Measurements from ENCODE around the gene MTMR2.

The MTMR2 gene

GRCh38 chr11:95917193-95918036, 6.5 kb downstream of the MTMR2 start:
- no peak for DNase-seq

DNA sequence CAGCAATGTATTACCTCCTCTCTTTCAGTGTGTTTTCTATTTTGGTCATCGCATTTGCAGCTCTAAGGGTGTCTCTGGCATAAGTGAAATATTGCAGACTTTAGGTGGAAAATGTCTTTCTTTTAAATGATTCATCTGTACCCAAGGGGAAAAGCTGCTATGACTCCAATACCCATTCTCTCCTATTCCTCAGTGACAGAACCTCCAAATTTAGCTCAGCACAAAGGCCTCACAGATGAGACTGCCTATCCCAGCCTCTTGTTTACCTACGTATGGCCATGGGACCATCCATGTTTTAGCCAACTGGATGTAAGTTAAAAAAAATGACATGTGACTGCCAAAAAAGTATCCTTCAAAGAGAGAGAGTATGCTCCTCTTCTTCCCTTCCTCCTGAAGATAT, 7.9 kb downstream of the MTMR2 start:
- no peak for DNase-seq

- no peak for DNase-seq
These were observed 8.9 kb downstream of the MTMR2 start for GRCh38 chr11:95915051-95915450.

- DNase-seq, result no peak
These were observed 9.9 kb downstream of the MTMR2 start for GRCh38 chr11:95913830-95914615.

GRCh38 chr11:95912902-95913560, 10.9 kb downstream of the MTMR2 start:
- peak; percentile 60 for DNase-seq

DNA sequence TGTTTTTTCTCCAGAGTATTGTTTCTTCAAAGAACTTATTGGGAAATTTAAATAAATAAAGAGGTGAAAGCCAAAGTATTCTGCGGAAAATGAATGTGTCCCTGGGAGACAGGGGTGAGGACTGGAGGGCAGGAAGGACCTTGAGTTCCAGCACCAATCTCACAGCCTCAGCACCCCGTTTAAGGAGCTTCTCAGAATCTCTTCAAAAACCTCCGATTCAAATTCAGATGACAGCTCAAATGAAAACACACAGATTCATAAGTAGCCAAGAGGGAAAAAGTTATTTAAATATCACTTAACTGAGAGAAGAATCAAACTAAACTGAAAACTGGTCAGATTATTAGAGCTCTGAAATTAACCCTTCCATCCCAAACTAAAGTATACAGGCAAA, 12.5 kb downstream of the MTMR2 start:
- DNase-seq, result no peak

GRCh38 chr11:95910638-95911368, 13.1 kb downstream of the MTMR2 start:
- DNase-seq, result no peak

DNA sequence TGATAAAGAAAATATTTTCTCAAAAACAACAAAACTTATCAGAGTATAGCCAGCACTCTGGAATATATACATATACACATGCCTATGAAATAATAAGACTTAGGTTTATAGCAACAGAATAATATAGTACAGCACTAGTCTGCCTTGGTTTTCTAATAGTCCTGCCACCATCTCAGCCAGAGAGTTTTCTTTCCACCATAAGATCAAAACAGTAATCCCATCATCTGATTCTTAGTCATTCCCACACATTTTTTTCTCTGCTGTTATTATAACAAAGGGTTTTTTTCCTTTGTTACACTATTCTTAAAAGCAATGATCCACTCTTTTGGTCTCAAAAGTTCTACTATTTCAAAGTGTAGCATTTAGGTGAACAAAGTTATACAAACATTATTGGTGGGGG, 15.1 kb downstream of the MTMR2 start:
- DNase-seq, result no peak

DNA sequence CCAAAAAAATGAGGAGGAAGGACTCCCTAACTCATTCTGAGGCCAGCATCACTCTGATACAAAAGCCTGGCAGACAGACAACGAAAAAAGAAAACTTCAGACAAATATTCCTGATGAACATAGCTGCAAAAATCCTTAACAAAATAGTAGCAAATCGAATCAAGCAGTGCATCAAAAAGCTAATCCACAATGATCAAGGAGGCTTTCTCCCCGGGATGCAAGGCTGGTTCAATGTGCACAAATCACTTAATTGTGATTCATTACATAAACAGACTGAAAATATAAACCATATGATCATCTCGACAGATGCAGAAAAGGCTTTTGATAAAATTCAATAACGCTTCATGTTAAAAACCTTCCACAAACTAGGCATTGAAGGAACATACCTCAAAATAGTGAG, 16.4 kb downstream of the MTMR2 start:
- DNase-seq, result peak; percentile 21

GRCh38 chr11:95904009-95904650, 19.8 kb downstream of the MTMR2 start:
- DNase-seq, result no peak

- no peak for DNase-seq
These were observed 25.1 kb downstream of the MTMR2 start for GRCh38 chr11:95898782-95899181.

GRCh38 chr11:95897731-95898130, 26.2 kb downstream of the MTMR2 start:
- DNase-seq, result peak; percentile 31

- DNase-seq, result no peak
These were observed 28.1 kb downstream of the MTMR2 start for GRCh38 chr11:95895815-95896214.

DNA sequence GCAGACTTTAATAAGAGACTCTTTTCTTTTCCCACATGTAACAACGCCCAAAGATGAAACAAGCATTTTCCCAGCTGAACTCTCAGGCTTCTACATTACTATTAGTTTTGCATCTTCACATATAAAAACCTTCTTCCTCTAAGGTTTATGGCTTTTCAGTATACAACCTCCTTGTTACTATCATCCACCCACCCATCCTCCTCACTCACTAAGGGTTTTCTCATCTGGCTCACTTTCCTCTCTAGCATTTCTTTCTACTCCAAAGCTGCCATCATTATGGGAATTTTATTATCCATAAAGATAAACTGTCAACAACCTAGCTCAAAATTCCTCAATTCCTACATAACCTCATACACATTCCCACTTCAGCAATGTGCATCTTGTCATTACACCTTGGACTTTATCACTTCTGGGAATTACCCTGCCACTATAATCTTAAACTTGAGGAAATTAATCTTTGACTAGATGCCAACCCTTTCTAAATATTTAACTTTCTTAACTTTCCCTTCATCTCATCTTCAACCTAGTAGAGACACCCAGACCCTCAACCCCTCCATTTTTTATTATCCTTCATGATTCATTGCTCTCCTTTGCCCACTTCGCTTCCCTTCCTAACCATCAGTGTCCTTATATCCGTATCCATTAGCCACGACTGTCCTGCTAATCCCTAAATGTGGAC, 30.9 kb downstream of the MTMR2 start:
- no peak for DNase-seq

DNA sequence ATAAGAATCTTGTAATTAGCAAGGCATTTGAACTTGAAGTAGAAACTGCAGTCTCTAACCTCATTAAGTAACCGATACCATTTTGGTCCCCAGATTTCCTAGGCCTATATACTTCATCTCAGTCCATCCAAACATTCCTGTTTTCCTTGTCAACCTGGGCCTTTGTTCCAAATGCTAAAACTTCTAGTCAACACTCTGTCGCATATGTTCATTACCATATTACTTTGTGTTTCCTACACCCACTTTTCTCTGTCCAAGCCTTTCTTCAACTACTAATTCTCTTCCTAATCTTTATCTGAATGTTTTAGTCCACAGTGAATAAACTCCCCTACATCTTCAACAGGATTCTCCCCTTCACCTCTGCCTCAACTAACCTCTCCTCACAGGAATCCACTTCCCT, 31.4 kb downstream of the MTMR2 start:
- DNase-seq, result no peak

DNA sequence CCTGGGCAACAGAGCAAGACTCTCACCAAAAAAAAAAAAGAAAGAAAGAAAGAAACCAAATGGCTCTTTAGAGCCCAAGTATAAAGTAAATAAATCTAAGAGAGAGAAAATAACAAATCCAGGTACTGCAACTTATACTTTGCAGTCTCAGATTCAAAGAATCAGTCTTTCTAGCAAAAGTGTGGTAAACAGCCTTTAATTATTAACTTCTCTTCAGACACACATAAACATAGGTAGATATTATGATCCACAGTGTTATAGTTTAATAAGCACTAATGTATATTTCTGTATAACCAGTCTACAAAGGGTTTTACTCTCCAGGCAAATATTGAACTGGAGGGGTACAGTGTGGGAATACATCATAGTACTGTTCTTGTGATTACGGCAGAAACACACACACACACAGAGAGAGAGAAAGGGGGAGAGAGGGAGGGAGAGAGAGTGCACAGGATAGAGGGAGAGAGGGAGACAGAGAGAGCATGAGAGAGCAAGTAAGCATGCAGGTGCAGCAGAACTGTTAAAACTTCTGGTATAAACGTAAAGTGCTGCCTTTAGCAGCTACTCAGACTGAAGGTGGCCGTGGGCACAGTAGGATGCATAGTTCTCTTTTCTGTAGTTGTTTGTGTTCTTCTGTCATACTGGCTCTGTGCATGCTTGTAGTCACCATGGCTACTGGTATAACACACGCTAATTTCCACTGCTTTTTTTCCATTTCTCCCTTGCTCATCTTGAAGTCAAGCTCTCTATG, 32.3 kb downstream of the MTMR2 start:
- DNase-seq, result no peak

GRCh38 chr11:95888852-95889251, 35.1 kb downstream of the MTMR2 start:
- DNase-seq, result no peak

- DNase-seq, result no peak
These were observed 35.5 kb downstream of the MTMR2 start for GRCh38 chr11:95888439-95888838.

DNA sequence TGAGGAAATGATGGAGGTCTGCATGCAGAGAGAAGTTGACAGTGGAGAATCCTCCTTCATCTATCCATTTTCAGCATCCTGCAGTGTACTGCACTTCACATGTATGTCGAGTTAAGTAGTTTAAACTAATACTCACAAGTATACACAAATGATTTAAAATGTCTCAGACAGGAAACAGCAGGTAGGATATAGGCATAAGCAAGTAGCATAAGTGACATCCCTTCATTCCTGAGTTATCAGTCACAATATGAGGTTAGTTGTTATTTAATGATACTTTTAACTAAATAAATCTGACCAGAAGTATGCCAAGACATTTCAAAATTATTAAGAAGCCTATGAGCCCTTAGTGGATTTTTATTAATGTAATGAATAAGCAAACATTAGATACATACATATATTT, 37.4 kb downstream of the MTMR2 start:
- no peak for DNase-seq

DNA sequence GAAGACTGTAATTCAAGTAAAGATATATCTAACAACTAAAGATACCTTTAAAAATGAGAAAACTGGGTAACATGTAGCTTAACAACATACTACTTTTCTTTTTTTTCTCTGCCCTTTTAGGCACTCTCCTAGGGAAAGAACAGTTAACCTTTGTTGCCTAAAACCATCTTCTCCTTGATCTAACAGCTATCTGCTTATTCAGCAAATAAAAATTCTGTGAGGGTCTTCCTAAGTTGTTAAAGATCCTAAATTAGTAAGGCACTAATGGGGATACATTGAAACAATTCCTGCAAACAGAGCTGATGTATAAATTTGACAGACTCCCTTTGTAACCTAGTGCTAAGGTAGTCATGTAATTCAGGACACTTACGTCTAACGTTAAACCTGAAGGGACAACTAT, 39.1 kb downstream of the MTMR2 start:
- no peak for DNase-seq

DNA sequence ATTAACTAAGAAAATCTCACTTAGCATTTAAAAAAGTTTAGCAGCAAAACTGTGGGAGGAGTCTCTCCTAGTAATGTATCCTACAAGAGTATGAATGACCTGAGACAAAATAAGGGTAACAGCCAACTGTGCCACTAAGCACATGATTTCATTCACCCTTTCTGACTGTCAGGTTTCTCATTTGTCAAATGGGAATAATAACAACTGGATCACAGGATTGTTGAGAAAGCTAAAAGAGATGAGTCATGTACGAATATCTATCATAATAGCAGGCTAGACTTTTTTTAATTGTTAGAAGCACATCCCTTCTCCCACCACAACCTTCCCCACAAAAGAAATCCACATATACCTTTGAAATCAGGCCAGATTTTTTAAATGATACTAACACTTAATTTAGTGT, 39.5 kb downstream of the MTMR2 start:
- DNase-seq, result peak; percentile 67
